IPS-20b (cell line): ENCODE measurements around the gene ATP5ME.

Source experiments
- H3K27ac ChIP-seq: one replicate; pipeline ENCODE4 v1.5.1; 2013; ENCODE audit warnings: low read length
- H3K27me3 ChIP-seq: 2 replicates; pipeline ENCODE4 v1.6.1; 2013; ENCODE audit warnings: mild to moderate bottlenecking, low read length, inconsistent platforms; ENCODE audit not compliant: insufficient read depth
- H3K36me3 ChIP-seq: 2 replicates; pipeline ENCODE4 v1.6.1; 2013; ENCODE audit warnings: low read depth, mild to moderate bottlenecking, inconsistent platforms, low read length, moderate library complexity; ENCODE audit not compliant: insufficient read depth
- H3K4me1 ChIP-seq: 2 replicates; pipeline ENCODE4 v1.6.1; 2013; ENCODE audit warnings: mild to moderate bottlenecking, control low read depth, inconsistent platforms, low read length, moderate library complexity; ENCODE audit not compliant: insufficient read depth
- H3K4me3 ChIP-seq: 2 replicates; pipeline ENCODE4 v1.5.1; 2013; ENCODE audit warnings: mild to moderate bottlenecking, low read length, inconsistent platforms
- H3K9ac ChIP-seq: 2 replicates; pipeline ENCODE4 v1.6.1; 2013; ENCODE audit warnings: low read depth, mild to moderate bottlenecking, inconsistent platforms, low read length, moderate library complexity
- H3K9me3 ChIP-seq: 2 replicates; pipeline ENCODE4 v1.6.1; 2013; ENCODE audit warnings: mild to moderate bottlenecking, low read depth, low read length, inconsistent platforms; ENCODE audit not compliant: insufficient read depth

The ATP5ME gene

GRCh38 chr4:687048-687970 lies 13.2 kb upstream of the ATP5ME start:
- Histone ChIP-seq H3K36me3 (no peaks in the 10 kb centered on the region), H3K4me1 (peaks cover 5% of the 10 kb centered on the region; the same call in 1 of the 2 replicates), H3K9ac (no peak overlapping the region), H3K9me3 (no peaks in the 10 kb centered on the region), H3K27ac (no peak overlapping the region), H3K27me3 (peaks cover 19% of the 10 kb centered on the region; the same call in 1 of the 2 replicates), H3K4me3 (no peak overlapping the region)

GRCh38 chr4:686413-687040 lies 12.5 kb upstream of the ATP5ME start:
- H3K36me3 ChIP-seq, result no peaks in the 10 kb centered on the region

GRCh38 chr4:685679-686412 lies 11.8 kb upstream of the ATP5ME start:
- no peak overlapping the region for H3K9ac ChIP-seq
- H3K27me3 ChIP-seq, result peaks cover 19% of the 10 kb centered on the region; the same call in 1 of the 2 replicates
- no peak overlapping the region for H3K4me3 ChIP-seq
- H3K4me1 ChIP-seq, result peaks cover 5% of the 10 kb centered on the region; the same call in 1 of the 2 replicates
- no peak overlapping the region for H3K27ac ChIP-seq
- no peaks in the 10 kb centered on the region for H3K9me3 ChIP-seq
- no peaks in the 10 kb centered on the region for H3K36me3 ChIP-seq

More at GRCh38 chr4:686413-687040, 12.5 kb upstream of the ATP5ME start:
- Histone ChIP-seq H3K9me3 (no peaks in the 10 kb centered on the region), H3K27ac (no peak overlapping the region), H3K27me3 (peaks cover 19% of the 10 kb centered on the region; the same call in 1 of the 2 replicates), H3K4me1 (peaks cover 5% of the 10 kb centered on the region; the same call in 1 of the 2 replicates), H3K9ac (no peak overlapping the region), H3K4me3 (no peak overlapping the region)

GRCh38 chr4:684623-685327 lies 10.7 kb upstream of the ATP5ME start:
- Histone ChIP-seq H3K4me1 (peaks cover 9% of the 10 kb centered on the region), H3K36me3 (no peaks in the 10 kb centered on the region), H3K9me3 (no peaks in the 10 kb centered on the region)

GRCh38 chr4:683982-684622 lies 10.0 kb upstream of the ATP5ME start:
- no peak overlapping the region for H3K27ac ChIP-seq
- H3K9ac ChIP-seq, result no peak overlapping the region
- H3K36me3 ChIP-seq, result no peaks in the 10 kb centered on the region
- H3K4me1 ChIP-seq, result peaks cover 5% of the 10 kb centered on the region
- H3K27me3 ChIP-seq, result peaks cover 8% of the 10 kb centered on the region; the same call in 1 of the 2 replicates
- H3K4me3 ChIP-seq, result no peak overlapping the region
- no peaks in the 10 kb centered on the region for H3K9me3 ChIP-seq

More at GRCh38 chr4:684623-685327, 10.7 kb upstream of the ATP5ME start:
- Histone ChIP-seq H3K4me3 (no peak overlapping the region), H3K9ac (no peak overlapping the region), H3K27me3 (peaks cover 15% of the 10 kb centered on the region; the same call in 1 of the 2 replicates), H3K27ac (no peak overlapping the region)

GRCh38 chr4:683247-683897 lies 9.3 kb upstream of the ATP5ME start:
- Histone ChIP-seq H3K36me3 (no peaks in the 10 kb centered on the region), H3K9ac (no peak overlapping the region), H3K9me3 (no peaks in the 10 kb centered on the region), H3K27ac (no peak overlapping the region), H3K4me3 (no peak overlapping the region), H3K4me1 (peaks cover 5% of the 10 kb centered on the region), H3K27me3 (peaks cover 13% of the 10 kb centered on the region; the same call in 1 of the 2 replicates)

GRCh38 chr4:682490-683172 lies 8.6 kb upstream of the ATP5ME start:
- Histone ChIP-seq H3K36me3 (no peaks in the 10 kb centered on the region), H3K4me1 (peaks cover 5% of the 10 kb centered on the region), H3K27me3 (peaks cover 6% of the 10 kb centered on the region; the same call in 1 of the 2 replicates), H3K27ac (no peak overlapping the region), H3K4me3 (no peak overlapping the region), H3K9ac (no peak overlapping the region), H3K9me3 (no peaks in the 10 kb centered on the region)

- Histone ChIP-seq H3K4me1 (peaks cover 5% of the 10 kb centered on the region), H3K9ac (no peak overlapping the region), H3K9me3 (no peaks in the 10 kb centered on the region), H3K27me3 (peaks cover 6% of the 10 kb centered on the region; the same call in 1 of the 2 replicates), H3K4me3 (no peak overlapping the region), H3K36me3 (no peaks in the 10 kb centered on the region), H3K27ac (no peak overlapping the region)
Measured at GRCh38 chr4:681736-682451, 7.8 kb upstream of the ATP5ME start.

GRCh38 chr4:680928-681645 lies 7.0 kb upstream of the ATP5ME start:
- Histone ChIP-seq H3K36me3 (no peaks in the 10 kb centered on the region), H3K9ac (no peak overlapping the region; the same call in 1 of the 2 replicates), H3K4me3 (peak overlapping the region; percentile 68), H3K27me3 (peaks cover 6% of the 10 kb centered on the region; the same call in 1 of the 2 replicates), H3K9me3 (no peaks in the 10 kb centered on the region), H3K4me1 (peaks cover 5% of the 10 kb centered on the region), H3K27ac (no peak overlapping the region)
